Stimulated activated CD4-positive, alpha-beta T cell treated with anti-CD3 and anti-CD28 coated beads, Interleukin-1b, Interleukin-23, amount 100 ng/mL, for 1 hour (primary cell): ENCODE results near the gene TUBB2B.

Source experiments
- DNase-seq, 2 donors: peaks; one replicate each; pipeline ENCODE4 v3.0.0-alpha.2; 2020; ENCODE audit warnings: low read depth in 2 of 2

TUBB2B gene

DNA sequence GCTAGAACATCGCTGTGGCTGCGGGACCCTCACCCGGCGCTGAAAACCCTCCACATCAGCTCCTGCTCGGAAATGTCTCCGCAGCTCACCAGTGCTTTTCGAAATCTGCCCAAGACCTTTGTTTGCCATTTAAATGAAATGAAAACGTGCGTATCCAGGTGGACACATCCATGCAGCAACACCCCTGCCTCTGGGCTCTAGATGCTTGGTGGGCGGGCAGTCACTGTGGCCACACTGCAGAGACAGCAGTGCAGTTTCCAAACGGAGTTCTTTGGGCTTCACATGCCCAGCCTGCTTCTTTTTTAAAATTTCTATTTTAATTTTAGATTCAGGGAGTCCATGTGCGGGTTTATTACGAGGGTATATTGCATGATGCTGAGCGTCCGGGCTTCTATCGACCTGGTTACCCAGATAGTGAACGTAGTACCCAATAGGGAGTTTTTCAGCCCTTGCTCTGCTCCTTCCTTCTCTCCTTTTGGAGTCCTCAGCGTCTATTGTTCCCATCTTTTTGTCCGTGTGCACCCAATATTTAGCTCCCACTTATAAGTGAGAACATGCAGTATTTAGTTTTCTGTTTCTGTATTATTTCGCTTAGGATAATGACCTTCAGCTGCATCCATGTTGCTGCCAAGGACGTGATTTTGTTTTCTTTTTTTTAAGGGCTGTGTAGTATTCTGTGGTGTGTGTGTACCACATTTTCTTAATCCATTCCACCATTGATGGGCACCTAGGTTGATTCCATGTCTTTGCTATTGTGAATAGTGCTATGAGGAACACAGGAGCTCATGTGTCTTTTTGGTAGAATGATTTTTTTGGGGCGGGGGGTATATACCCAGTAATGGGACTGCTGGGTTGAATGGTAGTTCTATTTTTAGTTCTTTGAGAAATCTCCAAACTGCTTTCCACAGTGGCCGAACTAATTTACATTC lies 4.8 kb upstream of the TUBB2B start:
- DNase-seq: no peak

DNA sequence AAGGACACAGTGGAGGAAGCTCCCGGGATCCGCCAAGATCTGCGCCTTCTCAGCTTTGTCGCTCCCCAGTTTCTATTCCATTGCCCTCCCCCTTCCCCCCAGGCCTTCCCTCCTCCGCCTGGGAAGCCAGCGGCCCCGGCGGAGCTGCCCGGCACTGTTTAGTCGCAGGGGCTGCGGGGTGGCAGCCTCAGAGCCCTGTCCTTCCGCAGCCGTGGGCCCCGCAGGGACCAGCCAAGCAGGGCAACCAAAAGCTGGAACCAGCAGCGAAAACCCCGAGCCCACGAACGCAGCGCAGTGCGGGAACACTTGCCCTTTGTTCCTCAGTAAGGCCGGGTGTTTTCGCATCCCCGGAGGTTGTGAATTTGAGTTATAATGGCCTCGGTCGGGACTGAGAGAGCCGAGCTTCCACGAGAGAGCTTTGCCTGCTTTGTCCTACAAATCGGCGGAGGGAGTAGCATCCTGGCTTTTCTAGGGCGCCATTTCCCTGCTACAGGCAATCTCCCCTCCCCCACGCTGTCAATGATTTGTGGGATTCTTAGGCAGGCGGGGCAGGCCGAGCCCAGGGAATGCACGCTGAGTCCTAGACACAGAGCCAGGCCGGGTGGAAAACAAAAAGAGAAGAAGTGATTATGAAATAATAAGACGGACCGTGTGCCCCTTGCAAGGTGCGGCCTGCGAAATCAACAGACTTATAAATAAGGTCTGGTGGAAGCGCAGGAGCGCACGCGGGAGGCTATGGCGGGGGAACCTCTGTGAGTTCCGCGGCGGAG lies 4.0 kb upstream of the TUBB2B start:
- no peak for DNase-seq

DNA sequence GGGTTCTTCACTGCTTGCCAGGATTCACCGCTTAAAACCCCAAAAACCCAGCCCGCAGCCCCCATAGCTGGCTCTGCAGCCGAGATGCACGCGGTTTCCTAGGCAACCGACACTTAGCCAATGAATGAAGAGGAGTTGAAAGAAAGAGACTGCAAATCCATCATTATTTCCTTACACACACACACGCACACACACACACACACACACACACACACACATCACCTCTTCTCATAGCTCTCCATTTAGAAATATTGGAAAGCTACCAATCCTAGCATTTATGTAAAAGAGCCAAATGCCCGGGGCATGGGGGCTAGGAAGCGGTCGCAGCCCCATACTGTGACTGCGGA lies 3.4 kb upstream of the TUBB2B start:
- DNase-seq: no peak

GRCh38 chr6:3230256-3230882 lies 2.9 kb upstream of the TUBB2B start:
- no peak for DNase-seq

DNA sequence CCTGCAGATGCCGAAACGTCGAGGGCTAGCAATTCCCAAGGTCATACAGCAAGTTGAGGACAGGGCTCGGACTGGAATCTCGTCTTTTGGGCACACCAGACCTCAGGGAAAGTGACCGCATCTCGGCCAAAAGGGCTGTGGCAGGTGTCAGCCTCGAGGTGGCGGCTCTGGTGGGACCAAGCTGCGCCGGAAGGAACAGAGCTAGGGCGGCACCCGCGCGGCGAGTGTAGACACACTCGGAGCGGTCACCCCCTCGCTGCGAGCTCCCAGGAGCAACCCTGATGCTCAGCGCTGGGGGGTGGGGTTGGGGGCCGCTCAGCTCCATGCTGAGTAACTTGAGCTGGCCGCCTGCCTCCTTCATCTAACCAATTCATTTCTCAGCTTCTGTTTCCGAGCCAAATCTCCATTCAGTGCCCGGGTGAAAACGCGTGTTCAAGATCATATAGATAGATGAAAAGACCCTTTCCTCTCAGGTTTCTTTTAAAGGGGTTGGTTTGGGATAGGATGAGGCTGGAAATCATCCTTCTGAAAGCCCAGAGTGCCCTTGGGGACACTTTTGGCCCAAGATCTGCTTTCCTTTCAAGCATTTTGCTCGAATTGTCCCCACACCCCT lies 2.2 kb upstream of the TUBB2B start:
- DNase-seq: no peak

DNA sequence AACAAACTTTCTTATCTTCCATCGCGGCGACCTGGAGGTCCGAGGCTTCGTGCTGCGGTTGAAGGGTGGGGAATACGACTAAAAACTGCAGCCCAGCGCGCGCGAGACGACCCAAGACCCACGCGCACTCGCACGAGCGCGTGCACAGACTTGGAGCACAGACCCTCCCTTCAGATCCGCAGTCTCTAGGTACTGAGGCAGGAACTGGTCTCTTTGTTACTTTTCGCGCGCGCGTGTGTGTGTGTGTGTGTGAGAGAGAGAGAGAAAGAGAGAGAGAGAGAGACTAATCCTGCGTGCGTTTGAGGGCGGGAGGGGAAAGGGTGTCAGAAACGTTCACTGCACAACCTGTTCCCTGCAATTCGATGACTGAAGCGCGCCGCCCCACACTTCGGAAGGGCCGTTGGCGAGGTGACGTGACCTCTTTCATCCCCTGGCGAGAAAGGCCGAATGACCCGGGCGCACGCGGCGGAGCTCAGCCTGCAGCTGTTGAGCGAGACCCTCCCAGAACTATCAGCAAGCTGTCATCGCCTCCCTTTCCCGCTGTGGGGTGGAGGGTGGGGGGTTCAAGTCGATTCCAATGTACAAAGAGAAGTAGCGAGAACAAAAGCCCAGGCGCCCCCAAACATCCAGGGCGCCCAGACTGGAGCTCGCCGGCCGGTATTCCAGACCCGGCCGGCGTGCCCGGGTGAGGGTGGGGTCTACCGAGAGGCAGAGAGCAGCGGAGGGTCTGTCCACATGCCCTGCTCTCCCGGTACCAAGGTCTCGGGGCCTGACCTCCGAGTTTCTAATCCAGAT lies 1.5 kb upstream of the TUBB2B start:
- no peak for DNase-seq

GRCh38 chr6:3228046-3228671 lies 706 bp upstream of the TUBB2B start:
- no peak for DNase-seq

DNA sequence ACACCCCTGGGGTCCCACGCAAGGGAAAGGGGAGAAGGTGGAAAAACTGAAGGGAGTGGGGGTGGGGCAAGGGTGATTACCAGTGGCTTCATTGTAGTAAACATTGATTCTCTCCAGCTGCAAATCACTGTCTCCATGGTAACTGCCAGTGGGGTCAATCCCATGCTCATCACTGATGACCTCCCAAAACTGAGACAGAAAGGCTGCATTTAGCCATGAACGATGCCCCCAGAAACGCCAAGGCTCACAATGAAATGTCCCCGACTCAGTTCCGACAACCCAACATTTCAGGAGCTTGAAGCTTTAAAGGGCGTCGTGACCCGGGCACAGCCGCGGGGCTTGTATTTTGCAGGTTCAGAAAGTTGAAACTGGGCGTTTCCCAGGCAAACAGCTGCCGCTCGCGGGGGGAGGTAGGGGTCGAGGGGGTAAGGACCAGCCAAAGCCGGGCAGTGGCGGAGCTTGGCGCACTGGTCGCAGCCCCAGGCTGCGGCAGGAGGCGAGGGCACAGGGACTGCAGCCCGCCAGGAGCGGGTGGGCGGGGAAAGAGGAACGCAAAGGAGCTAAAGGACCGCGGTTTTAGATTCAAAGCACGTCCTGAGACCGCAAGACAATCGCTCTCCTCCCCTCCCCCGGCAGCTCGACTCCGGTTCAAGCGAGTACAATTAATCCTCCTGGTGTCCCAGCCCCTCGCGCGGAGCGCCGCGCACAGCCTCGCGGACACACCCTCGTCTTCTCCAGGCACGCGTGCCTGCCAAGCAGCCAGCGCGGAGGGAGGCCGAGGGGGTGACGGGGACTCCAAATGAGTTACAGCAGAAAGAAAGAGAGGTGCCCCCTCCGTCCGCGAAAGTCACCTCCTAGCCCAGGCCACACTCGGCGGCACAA lies 731 bp downstream of the TUBB2B start:
- DNase-seq: no peak

GRCh38 chr6:3226042-3226441 lies 1.4 kb downstream of the TUBB2B start:
- no peak for DNase-seq

DNA sequence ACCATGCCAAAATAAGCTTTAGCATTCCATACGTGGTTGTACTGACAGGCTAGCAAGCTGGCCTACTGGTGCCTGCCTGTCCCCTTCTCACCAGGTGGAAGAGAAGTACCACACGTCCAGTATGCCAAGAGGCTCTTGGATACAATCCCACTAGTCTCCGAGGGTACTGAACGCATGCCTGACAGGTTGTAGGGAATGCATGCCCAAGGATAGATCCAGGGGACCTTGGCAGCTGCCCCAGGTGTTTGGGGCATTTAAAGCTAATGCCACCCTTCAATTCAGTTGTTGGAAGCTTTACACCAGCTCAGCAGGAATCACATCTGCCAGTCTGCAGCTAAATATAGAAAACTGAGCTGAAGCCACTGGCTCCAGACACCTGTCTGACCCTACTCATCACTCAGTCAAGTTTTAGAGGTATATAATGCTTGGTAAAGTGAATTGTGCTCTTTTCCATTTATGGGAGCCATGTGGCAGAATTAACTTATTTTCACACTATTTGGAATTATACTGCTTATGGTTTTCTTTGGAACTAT lies 4.9 kb downstream of the TUBB2B start:
- no peak for DNase-seq

DNA sequence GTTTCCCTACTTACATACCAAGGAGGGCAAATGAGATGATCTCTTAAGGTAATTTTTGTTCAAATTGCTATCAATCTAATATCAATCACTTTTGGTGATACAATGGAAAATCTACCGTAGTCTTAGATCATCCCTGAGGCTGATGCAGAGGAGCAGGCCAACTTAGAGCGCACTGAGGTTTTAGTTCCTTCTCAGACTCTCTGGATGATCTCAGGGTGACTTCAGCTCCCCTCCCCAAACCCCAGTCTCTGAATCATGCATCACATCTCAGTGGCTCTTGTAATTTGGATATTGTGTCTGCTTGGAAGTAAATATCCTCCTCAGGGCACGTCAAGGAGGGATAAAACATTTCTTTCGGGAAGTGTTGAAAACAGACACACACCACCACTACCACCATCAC lies 5.9 kb downstream of the TUBB2B start:
- DNase-seq: no peak

- DNase-seq: no peak
Observed at GRCh38 chr6:3220366-3220765, 7.1 kb downstream of the TUBB2B start.

DNA sequence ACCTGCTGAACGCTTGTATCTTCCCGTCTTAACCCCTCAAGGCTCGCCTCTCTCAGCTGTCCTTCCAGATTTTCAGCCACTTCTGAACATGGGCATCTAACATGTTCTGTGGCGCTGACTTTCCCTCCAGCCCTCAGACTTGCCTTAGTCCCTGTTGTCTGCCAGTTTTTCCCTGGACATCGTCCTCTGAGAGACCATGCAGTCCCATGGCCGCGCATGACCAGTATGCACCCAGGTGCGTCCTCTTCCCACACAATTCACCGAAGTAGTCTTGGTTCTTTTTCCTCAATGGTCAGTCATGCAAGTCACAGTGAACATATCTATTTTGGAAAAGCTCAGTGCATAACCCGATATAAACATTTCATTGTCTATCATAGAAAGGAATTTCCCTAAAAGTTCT lies 9.2 kb downstream of the TUBB2B start:
- DNase-seq: no peak

- DNase-seq: no peak
Observed at GRCh38 chr6:3217286-3217685, 10.2 kb downstream of the TUBB2B start.

DNA sequence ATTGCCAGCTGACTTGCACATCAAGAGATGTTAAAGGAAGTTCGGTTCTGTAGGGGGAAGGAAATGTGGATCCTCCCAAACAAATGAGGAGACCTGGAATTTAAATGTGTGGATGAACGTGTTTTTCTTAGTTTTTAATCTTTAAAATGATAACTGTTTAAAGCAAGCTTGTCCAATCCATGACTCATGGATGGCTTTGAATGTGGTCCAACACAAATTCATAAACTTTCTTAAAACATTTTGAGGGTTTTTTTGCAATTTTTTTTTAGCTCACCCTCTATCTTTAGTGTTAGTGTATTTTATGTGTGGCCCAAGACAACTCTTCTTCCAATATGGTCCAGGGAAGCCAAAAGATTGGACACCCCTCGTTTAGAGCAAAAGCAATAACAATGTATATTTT lies 12.6 kb downstream of the TUBB2B start:
- no peak for DNase-seq

DNA sequence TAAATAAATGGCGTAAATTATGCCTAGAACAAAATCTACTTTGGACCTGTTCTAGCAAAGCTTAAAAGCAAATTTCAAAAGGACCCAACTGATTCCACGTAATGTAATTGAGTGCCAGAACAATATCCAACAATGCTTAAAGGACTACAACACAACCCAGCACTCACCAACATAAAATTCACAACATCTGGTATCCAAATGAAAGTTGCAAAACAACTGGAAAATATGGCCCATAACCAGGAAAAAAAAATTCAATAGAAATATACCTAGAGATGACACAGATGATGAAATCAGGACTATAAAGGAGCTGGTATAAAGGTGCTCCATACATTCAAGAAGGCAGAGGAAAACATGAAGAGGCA lies 14.1 kb downstream of the TUBB2B start:
- DNase-seq: no peak

GRCh38 chr6:3212261-3212660 lies 15.2 kb downstream of the TUBB2B start:
- no peak for DNase-seq

DNA sequence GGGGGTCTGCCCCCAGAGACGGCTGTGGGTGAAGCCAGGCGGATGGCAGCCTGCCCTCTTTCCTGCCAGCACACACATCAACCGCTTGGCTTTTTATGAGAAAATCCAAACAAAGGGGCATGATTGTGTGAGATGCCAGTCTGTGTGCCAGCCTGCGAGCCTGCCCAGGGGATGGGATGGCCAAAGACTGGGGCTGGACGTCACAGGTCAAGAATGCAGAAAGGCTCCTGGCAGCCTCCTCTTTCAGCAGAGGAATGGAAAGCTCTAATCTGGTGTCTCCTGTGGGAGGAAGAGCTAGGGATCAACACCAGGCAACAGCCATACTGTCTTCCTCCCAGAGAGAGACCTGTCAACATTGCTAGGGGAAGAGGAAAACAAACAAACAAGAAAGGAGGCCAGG lies 15.8 kb downstream of the TUBB2B start:
- DNase-seq: no peak

- DNase-seq: no peak
Observed at GRCh38 chr6:3210024-3210610, 17.3 kb downstream of the TUBB2B start.
